Adrenal gland (tissue), 5 donors: ENCODE results near the gene PDXDC1.
"Not testable (repeated sequence)": the region's sequence is repeated elsewhere in the genome, so short reads cannot be mapped to it uniquely, and the experiment has no call there.

ENCODE experiments used
- CTCF ChIP-seq, 6 experiments: fragments of 450-650 bp in 4 of 6; fragments of 200-600 bp in 2 of 6; sonication (generic) in 1 of 6; IDR thresholded peaks; 1 replicate in 5 of 6; 2 replicates in 1 of 6; pipeline versions ENCODE4 v1.5.1 to v1.8.0; 2016 to 2021; ENCODE audit warnings: antibody characterized with exemption in 6 of 6, mild to moderate bottlenecking in 2 of 6, moderate library complexity in 1 of 6
- POLR2A ChIP-seq, 2 donors: fragments of 450-650 bp; IDR thresholded peaks; one replicate each; pipeline ENCODE4 v1.6.1; 2017; ENCODE audit warnings: antibody characterized with exemption in 2 of 2, mild to moderate bottlenecking in 2 of 2, moderate library complexity in 1 of 2
- donor health status: DM: no; HTN: no; CAD: no.

- not testable (repeated sequence) for TF ChIP-seq CTCF, POLR2A (IDR thresholded peaks at IDR 0.05)
These were observed 156.3 kb downstream of the PDXDC1 start for GRCh38 chr16:15130943-15131700.
